ENCODE measurements around the gene UGT2A2.

The UGT2A2 gene

GRCh38 chr4:69568787-69569186 is 70.7 kb downstream of the UGT2A2 start:
- DNase-seq: no peak

- DNase-seq: no peak
These were observed 76.0 kb downstream of the UGT2A2 start for GRCh38 chr4:69563424-69563823.

- DNase-seq: no peak
These were observed 89.8 kb downstream of the UGT2A2 start for GRCh38 chr4:69549651-69550050.

- no peak for DNase-seq
These were observed 93.2 kb downstream of the UGT2A2 start for GRCh38 chr4:69546134-69546765.

All from NCI-H2107 (cell line).